Gastroesophageal sphincter (tissue), 4 donors: Measurements from ENCODE around the gene CELSR2. TPM values are rescaled to one million over a fixed set of nuclear protein-coding genes. Genes with fewer than 3 reads are reported as not detected.
"Not testable (repeated sequence)": the region's sequence is repeated elsewhere in the genome, so short reads cannot be mapped to it uniquely, and the experiment has no call there.

ENCODE experiments used
- ATAC-seq: fragments of 150-250 bp; one replicate; pipeline ENCODE4 v1.9.1; 2016; ENCODE audit warnings: mild to moderate bottlenecking, moderate library complexity
- H3K27ac ChIP-seq, 4 donors: fragments of 200-600 bp; sonication (generic) in 3 of 4; 1 replicate in 3 of 4; 2 replicates in 1 of 4; pipeline ENCODE4 v1.5.1; 2016 to 2019
- H3K27me3 ChIP-seq: fragments of 200-600 bp; sonication (generic); one replicate; pipeline ENCODE4 v1.5.1; 2019
- H3K36me3 ChIP-seq, 2 donors: fragments of 200-600 bp; sonication (generic); one replicate each; pipeline ENCODE4 v1.5.1; 2019; ENCODE audit warnings: control low read depth in 1 of 2
- H3K4me1 ChIP-seq, 3 donors: fragments of 200-600 bp; sonication (generic); 1 replicate in 2 of 3; 2 replicates in 1 of 3; pipeline ENCODE4 v1.5.1; 2016 to 2019; ENCODE audit warnings: control low read depth in 2 of 3
- H3K4me3 ChIP-seq, 2 donors: fragments of 200-600 bp; sonication (generic); one replicate each; pipeline ENCODE4 v1.5.1; 2019; ENCODE audit warnings: mild to moderate bottlenecking in 1 of 2, moderate library complexity in 1 of 2
- H3K9me3 ChIP-seq, 3 donors: fragments of 200-600 bp; sonication (generic); one replicate each; pipeline ENCODE4 v1.5.1; 2017 to 2019; ENCODE audit warnings: control low read depth in 2 of 3
- EP300 ChIP-seq: sonication (generic); formaldehyde crosslinking; IDR thresholded peaks from one replicate; pipeline ENCODE4 v1.6.1; 2017; ENCODE audit warnings: antibody characterized with exemption, mild to moderate bottlenecking
- POLR2A ChIP-seq, 2 donors: fragments of 450-650 bp; IDR thresholded peaks; one replicate each; pipeline ENCODE4 v1.6.1; 2017; ENCODE audit warnings: antibody characterized with exemption in 2 of 2, mild to moderate bottlenecking in 2 of 2, moderate library complexity in 1 of 2
- POLR2AphosphoS5 ChIP-seq: sonication (generic); formaldehyde crosslinking; IDR thresholded peaks from one replicate; pipeline ENCODE4 v1.6.1; 2017; ENCODE audit warnings: antibody characterized with exemption
- WGBS, 2 donors: methylation state at CpG; one replicate each; pipeline ENCODE4 v1.1.5; 2018; ENCODE audit warnings: low coverage in 1 of 2; 5-methylcytosine and 5-hydroxymethylcytosine counted together
- total RNA-seq, 4 donors: library from RNA; depleted of rRNA; stranded (reverse); fragments of >200 nt; gene quantifications; one replicate each; pipeline ENCODE4 v1.1.0, GENCODE V29; 2016
- TF ChIP-seq, protein P1 (sequence below), 4 experiments: fragments of 200-600 bp in 2 of 4; fragments of 450-650 bp in 2 of 4; sonication (generic) in 1 of 4; IDR thresholded peaks; one replicate each; pipeline ENCODE4 v1.5.1; 2017 to 2019; ENCODE audit warnings: antibody characterized with exemption in 4 of 4, mild to moderate bottlenecking in 2 of 4, moderate library complexity in 2 of 4

The CELSR2 gene
- total RNA-seq, 4 donors from 2014 or later, result 5.7 to 18.6 (median 9.1) TPM

GRCh38 chr1:109304226-109304920, 55.0 kb downstream of the CELSR2 start:
- 33 to 34% methylated on average over 2 to 6 of the region's 8 CpGs for WGBS, 2 donors
- Histone ChIP-seq H3K27me3 (no peaks in the 10 kb centered on the region), H3K36me3 (no peaks in the 10 kb centered on the region), H3K9me3 (no peaks in the 10 kb centered on the region), H3K4me3 (no peak overlapping the region), H3K27ac (peak overlapping the region; percentile 54 to 78 (median 78)), H3K4me1 (peaks cover 5 to 75% (median 14%) of the 10 kb centered on the region in 3 donors)
- TF ChIP-seq, protein P1, sequence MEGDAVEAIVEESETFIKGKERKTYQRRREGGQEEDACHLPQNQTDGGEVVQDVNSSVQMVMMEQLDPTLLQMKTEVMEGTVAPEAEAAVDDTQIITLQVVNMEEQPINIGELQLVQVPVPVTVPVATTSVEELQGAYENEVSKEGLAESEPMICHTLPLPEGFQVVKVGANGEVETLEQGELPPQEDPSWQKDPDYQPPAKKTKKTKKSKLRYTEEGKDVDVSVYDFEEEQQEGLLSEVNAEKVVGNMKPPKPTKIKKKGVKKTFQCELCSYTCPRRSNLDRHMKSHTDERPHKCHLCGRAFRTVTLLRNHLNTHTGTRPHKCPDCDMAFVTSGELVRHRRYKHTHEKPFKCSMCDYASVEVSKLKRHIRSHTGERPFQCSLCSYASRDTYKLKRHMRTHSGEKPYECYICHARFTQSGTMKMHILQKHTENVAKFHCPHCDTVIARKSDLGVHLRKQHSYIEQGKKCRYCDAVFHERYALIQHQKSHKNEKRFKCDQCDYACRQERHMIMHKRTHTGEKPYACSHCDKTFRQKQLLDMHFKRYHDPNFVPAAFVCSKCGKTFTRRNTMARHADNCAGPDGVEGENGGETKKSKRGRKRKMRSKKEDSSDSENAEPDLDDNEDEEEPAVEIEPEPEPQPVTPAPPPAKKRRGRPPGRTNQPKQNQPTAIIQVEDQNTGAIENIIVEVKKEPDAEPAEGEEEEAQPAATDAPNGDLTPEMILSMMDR (IDR thresholded peaks at IDR 0.05), result peak in 1 of 4 experiments; percentile 15
- TF ChIP-seq POLR2AphosphoS5 (peak; percentile 3), EP300 (no peak), POLR2A (IDR thresholded peaks at IDR 0.05) (no peak)
- ATAC-seq, result peak; percentile 26

DNA sequence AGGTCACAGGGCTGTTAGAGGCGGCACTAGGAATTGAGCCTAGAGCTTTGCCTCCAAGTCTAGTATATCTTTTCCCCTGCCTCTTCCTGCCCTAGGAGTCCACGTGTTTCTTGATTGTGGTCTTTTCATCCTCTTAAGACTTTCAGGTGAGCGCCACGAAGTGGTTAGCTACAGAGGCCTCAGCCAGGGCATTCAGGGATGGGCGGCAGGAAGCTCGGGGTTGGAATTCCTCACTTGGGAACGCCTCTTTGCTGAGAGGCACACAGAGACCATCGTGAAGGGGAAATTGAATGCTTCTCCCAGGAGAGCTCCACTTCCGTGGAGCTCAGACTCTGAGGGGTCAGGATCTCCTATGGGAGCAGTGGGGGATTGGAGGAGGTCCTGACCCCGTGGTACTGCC, 56.7 kb downstream of the CELSR2 start:
- peak overlapping the region; percentile 27 to 78 (median 74) for H3K27ac ChIP-seq
- WGBS, 2 donors, result 8 to 30% methylated on average over 2 to 3 of the region's 10 CpGs
- H3K27me3 ChIP-seq, H3K4me3 ChIP-seq, H3K9me3 ChIP-seq, ATAC-seq: not testable (repeated sequence)
- H3K36me3 ChIP-seq, result peaks cover 0 to 13% of the 10 kb centered on the region in 2 donors
- H3K4me1 ChIP-seq, result peaks cover 9 to 80% (median 10%) of the 10 kb centered on the region in 3 donors

DNA sequence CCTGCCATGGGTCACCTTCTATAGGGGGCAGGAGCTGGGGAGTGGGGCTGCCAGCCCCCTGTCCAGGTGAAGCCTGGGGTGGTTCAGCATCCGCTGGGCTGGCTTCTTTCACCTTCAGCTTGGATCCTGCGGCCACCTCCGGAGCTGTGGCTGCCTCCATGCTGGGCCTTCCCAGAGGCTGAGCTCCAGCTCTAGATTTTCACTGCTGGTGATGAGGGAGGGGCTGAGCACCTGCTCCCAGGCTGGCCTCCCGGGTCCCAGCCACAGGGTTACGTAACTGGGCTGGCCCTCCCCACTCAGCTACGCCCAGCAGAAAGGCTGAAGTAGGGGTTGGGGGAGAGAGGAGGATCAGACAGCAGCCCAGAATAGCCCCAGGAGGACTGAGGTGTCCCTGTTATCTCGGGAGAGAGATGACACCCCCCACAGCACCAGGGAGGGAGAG, 57.5 kb downstream of the CELSR2 start, which contains the start of gene MYBPHL:
Gene MYBPHL, minus strand, starts transcription at position 180 of the 442 bp plus-strand sequence. Its CDS starts 20 bp downstream, at position 160.
- H3K4me3 ChIP-seq, result no peak within 1 kb of the TSS
- WGBS, 2 donors, result no CpG with 5 or more reads among the region's 7 CpGs
- H3K27ac ChIP-seq, result peak within 1 kb of the TSS; percentile 27 to 78 (median 74)
- H3K9me3 ChIP-seq, result no peaks in the 10 kb centered on the region
- TF ChIP-seq POLR2A (IDR thresholded peaks at IDR 0.05) (no peak), POLR2AphosphoS5 (no peak), EP300 (no peak)
- TF ChIP-seq, protein P1 (IDR thresholded peaks at IDR 0.05), result no peak
- H3K4me1 ChIP-seq, result peaks cover 9 to 88% (median 10%) of the 10 kb centered on the region in 3 donors
- no peaks in the 10 kb centered on the region for H3K27me3 ChIP-seq
- H3K36me3 ChIP-seq, result peaks cover 0 to 20% of the 10 kb centered on the region in 2 donors
- ATAC-seq, result no peak

DNA sequence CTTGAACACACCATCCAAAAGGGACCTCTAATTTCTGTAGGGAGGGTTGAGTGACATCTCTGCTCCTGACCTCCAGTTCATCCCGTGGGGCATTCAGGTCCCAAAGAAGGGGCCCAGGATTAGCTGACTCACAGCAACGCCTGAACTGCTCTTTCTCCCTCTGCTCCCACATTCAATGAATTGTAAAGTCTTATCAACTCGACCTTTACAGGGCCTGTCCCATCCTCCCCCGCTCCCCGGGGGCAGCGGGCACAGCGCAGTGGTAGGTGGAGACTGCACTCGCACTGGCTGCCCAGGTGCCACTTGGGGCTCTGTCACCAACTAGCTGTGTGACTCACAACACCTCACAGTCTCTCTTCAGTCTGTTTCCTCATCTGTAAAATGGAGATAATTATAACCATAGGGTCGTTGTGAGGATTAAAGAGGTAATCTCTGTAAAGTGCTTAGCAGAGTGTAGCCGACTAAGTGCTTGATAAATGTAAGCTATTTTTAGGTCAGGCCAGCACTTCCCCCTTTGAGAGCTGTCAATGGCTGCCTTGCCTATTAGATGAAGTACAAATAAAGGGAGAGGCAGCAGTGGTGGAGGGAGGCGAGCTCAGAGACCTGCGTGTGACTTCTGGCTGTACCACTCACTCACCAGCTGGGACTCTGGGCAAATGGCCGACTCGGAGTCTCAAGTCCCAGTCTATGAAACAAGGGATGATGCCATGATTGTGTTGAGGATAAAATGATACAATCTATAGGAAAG, 58.1 kb downstream of the CELSR2 start:
- TF ChIP-seq EP300, result no peak
- Histone ChIP-seq H3K4me1 (peaks cover 9 to 89% (median 10%) of the 10 kb centered on the region in 3 donors), H3K4me3 (no peak overlapping the region), H3K27me3 (no peaks in the 10 kb centered on the region), H3K27ac (peak overlapping the region; percentile 12 to 78 (median 74)), H3K36me3 (peaks cover 0 to 26% of the 10 kb centered on the region in 2 donors), H3K9me3 (no peaks in the 10 kb centered on the region)
- no peak for ATAC-seq
- 8 to 39% methylated on average over 2 to 13 of the region's 14 CpGs for WGBS, 2 donors

DNA sequence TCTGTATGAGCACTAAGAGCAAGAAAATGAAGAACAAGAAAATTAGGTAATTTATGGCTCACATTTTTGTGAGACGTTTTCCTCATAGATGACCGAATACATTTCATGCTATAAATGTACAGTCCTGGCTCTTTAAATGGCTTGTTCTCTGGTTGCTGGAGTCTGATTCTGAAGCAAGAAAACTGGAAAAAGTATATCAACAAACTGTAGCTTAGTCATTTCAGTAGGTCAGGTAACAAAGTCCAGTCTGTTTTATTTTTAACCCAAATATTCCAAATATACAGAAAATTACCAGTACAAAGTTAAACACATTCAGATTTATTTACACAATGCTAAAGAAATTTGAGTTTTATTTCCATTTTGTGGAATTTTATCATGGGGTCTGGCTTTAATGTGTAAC, 60.0 kb downstream of the CELSR2 start:
- WGBS, 2 donors, result 19 to 24% methylated on average over 2 of the region's 2 CpGs
- Histone ChIP-seq H3K9me3 (no peaks in the 10 kb centered on the region), H3K36me3 (peaks cover 0 to 45% of the 10 kb centered on the region in 2 donors), H3K27me3 (no peaks in the 10 kb centered on the region), H3K27ac (peak overlapping the region; percentile 30 to 78 (median 70)), H3K4me1 (peaks cover 9 to 88% (median 10%) of the 10 kb centered on the region in 3 donors), H3K4me3 (no peak overlapping the region)
- no peak for ATAC-seq
- TF ChIP-seq, protein P1 (IDR thresholded peaks at IDR 0.05), result no peak
- no peak for TF ChIP-seq EP300
- no peak for TF ChIP-seq POLR2AphosphoS5
- TF ChIP-seq POLR2A (IDR thresholded peaks at IDR 0.05), result no peak
